C4-2B (cell line): ENCODE data around the gene CYP1A2.
A peak's percentile ranks its signal among the peaks of the same experiment; 100 is the strongest.
"Not testable (repeated sequence)": the region's sequence is repeated elsewhere in the genome, so short reads cannot be mapped to it uniquely, and the experiment has no call there.

Experiments
- H3K27ac ChIP-seq: fragments of 450-650 bp; 2 replicates; pipeline ENCODE4 v1.5.1; 2017
- CTCF ChIP-seq: fragments of 450-650 bp; conservative IDR thresholded peaks from 2 replicates; pipeline ENCODE4 v1.5.1; 2017; ENCODE audit warnings: mild to moderate bottlenecking
- ZFX ChIP-seq: fragments of 450-650 bp; IDR thresholded peaks from 2 replicates; pipeline ENCODE4 v1.6.1; 2017

CYP1A2 gene

DNA sequence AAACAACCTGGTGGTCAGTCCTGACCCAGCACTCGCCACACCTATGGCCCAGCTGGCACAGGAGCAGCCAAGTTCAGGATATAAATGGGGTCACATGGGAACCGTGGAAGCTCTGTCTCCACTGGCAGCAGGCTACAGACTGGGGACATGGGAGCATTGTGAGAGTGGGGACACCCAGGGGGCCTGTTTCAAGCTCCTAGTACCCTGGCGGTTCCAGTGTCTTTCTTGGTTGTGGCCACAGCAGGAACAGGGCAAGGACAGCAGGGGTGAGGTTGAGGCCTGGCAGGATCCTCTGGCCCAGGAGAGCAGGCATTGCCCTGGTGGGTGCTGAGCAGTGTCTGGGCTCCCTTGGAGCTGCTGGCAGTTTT, 35.1 kb downstream of the CYP1A2 start:
- H3K27ac ChIP-seq = peak overlapping the region; percentile 84
- TF ChIP-seq CTCF = no peak
- no peak for TF ChIP-seq ZFX

GRCh38 chr15:74784426-74785193, 36.0 kb downstream of the CYP1A2 start:
- H3K27ac ChIP-seq = no peak overlapping the region
- TF ChIP-seq CTCF = no peak
- no peak for TF ChIP-seq ZFX

GRCh38 chr15:74785194-74786032, 36.8 kb downstream of the CYP1A2 start:
- no peak overlapping the region for H3K27ac ChIP-seq
- no peak for TF ChIP-seq CTCF
- TF ChIP-seq ZFX = no peak

DNA sequence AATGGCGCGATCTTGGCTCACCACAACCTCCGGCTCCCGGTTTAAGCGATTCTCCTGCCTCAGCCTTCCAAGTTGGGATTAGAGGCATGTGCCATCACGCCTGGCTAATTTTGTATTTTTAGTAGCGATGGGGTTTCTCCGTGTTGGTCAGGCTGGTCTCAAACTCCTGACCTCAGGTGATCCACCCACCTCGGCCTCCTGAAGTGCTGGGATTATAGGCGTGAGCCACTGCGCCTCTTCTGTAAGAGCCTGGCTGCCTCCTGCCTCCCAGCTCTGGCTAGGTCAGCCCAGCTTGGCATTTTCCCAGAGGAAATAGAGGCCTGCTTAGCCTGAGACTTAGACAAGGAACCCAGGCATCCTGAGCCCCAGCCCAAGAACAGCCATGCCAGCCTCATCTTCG, 37.4 kb downstream of the CYP1A2 start:
- not testable (repeated sequence) for H3K27ac ChIP-seq

GRCh38 chr15:74786551-74787165, 38.0 kb downstream of the CYP1A2 start:
- no peak for TF ChIP-seq CTCF
- TF ChIP-seq ZFX = no peak
- no peak overlapping the region for H3K27ac ChIP-seq

- TF ChIP-seq CTCF = no peak; the same call in 1 of the 2 replicates
- no peak for TF ChIP-seq ZFX
- 0 out of 2 replicates have a peak overlapping the region, but pooled peaks have one; percentile 1 for H3K27ac ChIP-seq
These were observed 38.8 kb downstream of the CYP1A2 start for GRCh38 chr15:74787251-74788041.

- TF ChIP-seq ZFX = no peak
- no peak for TF ChIP-seq CTCF
- peak overlapping the region; percentile 4; the same call in 1 of the 2 replicates for H3K27ac ChIP-seq
These were observed 39.5 kb downstream of the CYP1A2 start for GRCh38 chr15:74788042-74788682.
